HL-60 (cell line): ENCODE measurements around the gene ADAR.

Experiments
- CTCF ChIP-seq: IDR thresholded peaks from one replicate; pipeline ENCODE4 v1.5.1; 2011; ENCODE audit warnings: low read length, control low read depth, inconsistent platforms; ENCODE audit not compliant: insufficient read depth
- GABPA ChIP-seq: IDR thresholded peaks from 2 replicates; pipeline ENCODE4 v1.6.1; 2012; ENCODE audit warnings: low read depth
- POLR2AphosphoS5 ChIP-seq: IDR thresholded peaks from 2 replicates; pipeline ENCODE4 v1.6.1; 2012; ENCODE audit warnings: low read depth
- SPI1 ChIP-seq: IDR thresholded peaks from 2 replicates; pipeline ENCODE4 v1.6.1; 2012; ENCODE audit warnings: low read depth, mild to moderate bottlenecking, borderline replicate concordance

- TF ChIP-seq CTCF (no peak), POLR2AphosphoS5 (no peak), GABPA (no peak), SPI1 (no peak)
Measured at GRCh38 chr1:154533952-154534844, 73.8 kb downstream of the ADAR start.
